GM12878 (cell line): ENCODE data around the gene CAMK2G. TPM values are rescaled to one million over a fixed set of nuclear protein-coding genes. Genes with fewer than 3 reads are reported as not detected.
A peak's percentile ranks its signal among the peaks of the same experiment; 100 is the strongest.

Experiments
- CTCF ChIP-seq, 3 experiments: IDR thresholded peaks in 2 of 3; conservative IDR thresholded peaks in 1 of 3; 2 replicates each; pipeline ENCODE4 v1.5.1; 2011; ENCODE audit warnings: low read depth in 3 of 3, low read length in 3 of 3, mild to moderate bottlenecking in 3 of 3, control low read depth in 2 of 3, moderate library complexity in 2 of 3, inconsistent platforms in 1 of 3, mixed read lengths in 1 of 3; ENCODE audit not compliant: control insufficient read depth in 2 of 3, insufficient read depth in 1 of 3; ENCODE audit errors: extremely low read depth in 1 of 3
- KDM1A ChIP-seq: fragments of 200-600 bp; sonication (generic); IDR thresholded peaks from 2 replicates; pipeline ENCODE4 v1.6.1; 2016; ENCODE audit warnings: borderline replicate concordance
- ZSCAN29 ChIP-seq: fragments of 450-650 bp; IDR thresholded peaks from 2 replicates; pipeline ENCODE4 v1.6.1; 2017; ENCODE audit warnings: mild to moderate bottlenecking, moderate library complexity
- polyA plus RNA-seq, 11 experiments: library from polyadenylated mRNA; depleted of rRNA in 4 of 11; unstranded in 6 of 11; stranded (reverse) in 5 of 11; fragments of >200 nt; fragmentation: Nextera tagmentation in 4 of 11; fragmentation: Illumina TruSeq in 1 of 11; extraction: Ambion mirVana in 4 of 11; extraction: Trizol in 1 of 11; gene quantifications; 1 replicate in 1 of 11; 2 replicates in 10 of 11; pipeline versions ENCODE4 v1.2.1 to v1.2.3, GENCODE V29; 2011 to 2016; ENCODE audit warnings: inconsistent platforms in 2 of 11, missing spikeins in 2 of 11, low read depth in 1 of 11
- total RNA-seq, 4 experiments: library from RNA; depleted of rRNA in 3 of 4; stranded (reverse); fragments of >200 nt in 3 of 4; fragmentation: Illumina TruSeq in 1 of 4; extraction: Trizol in 1 of 4; gene quantifications; 2 replicates each; pipeline versions ENCODE4 v1.2.1 to v1.2.3, GENCODE V29; 2013 to 2021
- TF ChIP-seq, protein P1 (sequence below): fragments of 450-650 bp; formaldehyde crosslinking; IDR thresholded peaks from 2 replicates; pipeline ENCODE4 v1.5.0; 2022; ENCODE audit warnings: mild to moderate bottlenecking, missing genetic modification characterization
- TF ChIP-seq, protein P2 (sequence below): fragments of 450-650 bp; IDR thresholded peaks from 2 replicates; pipeline ENCODE4 v1.6.1; 2016; ENCODE audit warnings: mild to moderate bottlenecking

Gene CAMK2G
- total and polyA plus RNA-seq, 10 of the 15 experiments (the other 5 are each of a cell fraction or from before 2014, with no cell fraction given) = 5.5 to 24.3 (median 16.9) TPM

- TF ChIP-seq, protein P1, sequence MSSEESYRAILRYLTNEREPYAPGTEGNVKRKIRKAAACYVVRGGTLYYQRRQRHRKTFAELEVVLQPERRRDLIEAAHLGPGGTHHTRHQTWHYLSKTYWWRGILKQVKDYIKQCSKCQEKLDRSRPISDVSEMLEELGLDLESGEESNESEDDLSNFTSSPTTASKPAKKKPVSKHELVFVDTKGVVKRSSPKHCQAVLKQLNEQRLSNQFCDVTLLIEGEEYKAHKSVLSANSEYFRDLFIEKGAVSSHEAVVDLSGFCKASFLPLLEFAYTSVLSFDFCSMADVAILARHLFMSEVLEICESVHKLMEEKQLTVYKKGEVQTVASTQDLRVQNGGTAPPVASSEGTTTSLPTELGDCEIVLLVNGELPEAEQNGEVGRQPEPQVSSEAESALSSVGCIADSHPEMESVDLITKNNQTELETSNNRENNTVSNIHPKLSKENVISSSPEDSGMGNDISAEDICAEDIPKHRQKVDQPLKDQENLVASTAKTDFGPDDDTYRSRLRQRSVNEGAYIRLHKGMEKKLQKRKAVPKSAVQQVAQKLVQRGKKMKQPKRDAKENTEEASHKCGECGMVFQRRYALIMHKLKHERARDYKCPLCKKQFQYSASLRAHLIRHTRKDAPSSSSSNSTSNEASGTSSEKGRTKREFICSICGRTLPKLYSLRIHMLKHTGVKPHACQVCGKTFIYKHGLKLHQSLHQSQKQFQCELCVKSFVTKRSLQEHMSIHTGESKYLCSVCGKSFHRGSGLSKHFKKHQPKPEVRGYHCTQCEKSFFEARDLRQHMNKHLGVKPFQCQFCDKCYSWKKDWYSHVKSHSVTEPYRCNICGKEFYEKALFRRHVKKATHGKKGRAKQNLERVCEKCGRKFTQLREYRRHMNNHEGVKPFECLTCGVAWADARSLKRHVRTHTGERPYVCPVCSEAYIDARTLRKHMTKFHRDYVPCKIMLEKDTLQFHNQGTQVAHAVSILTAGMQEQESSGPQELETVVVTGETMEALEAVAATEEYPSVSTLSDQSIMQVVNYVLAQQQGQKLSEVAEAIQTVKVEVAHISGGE = no peak
- TF ChIP-seq KDM1A (no peak), CTCF (IDR thresholded peaks at IDR 0.05 in 2 of 3, conservative IDR thresholded peaks at IDR 0.05 in 1 of 3; ENCODE audit: control insufficient read depth in 2 of 3, extremely low read depth in 1 of 3, insufficient read depth in 1 of 3, low read depth in 3 of 3, low read length in 3 of 3) (peak; percentile 95 to 99 (median 97)), ZSCAN29 (peak; percentile 66; the same call in 1 of the 2 replicates)
- TF ChIP-seq, protein P2, sequence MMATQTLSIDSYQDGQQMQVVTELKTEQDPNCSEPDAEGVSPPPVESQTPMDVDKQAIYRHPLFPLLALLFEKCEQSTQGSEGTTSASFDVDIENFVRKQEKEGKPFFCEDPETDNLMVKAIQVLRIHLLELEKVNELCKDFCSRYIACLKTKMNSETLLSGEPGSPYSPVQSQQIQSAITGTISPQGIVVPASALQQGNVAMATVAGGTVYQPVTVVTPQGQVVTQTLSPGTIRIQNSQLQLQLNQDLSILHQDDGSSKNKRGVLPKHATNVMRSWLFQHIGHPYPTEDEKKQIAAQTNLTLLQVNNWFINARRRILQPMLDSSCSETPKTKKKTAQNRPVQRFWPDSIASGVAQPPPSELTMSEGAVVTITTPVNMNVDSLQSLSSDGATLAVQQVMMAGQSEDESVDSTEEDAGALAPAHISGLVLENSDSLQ = peak; percentile 93
Measured at GRCh38 chr10:73879296-73880173, 5.2 kb upstream of the CAMK2G start (continued).
